Neural cell (in vitro differentiated cells): ENCODE measurements around the gene CLASP1.

ENCODE experiments used
- CTCF ChIP-seq: fragments of 450-650 bp; IDR thresholded peaks from 2 replicates; pipeline ENCODE4 v1.5.1; 2014; ENCODE audit warnings: antibody characterized with exemption, mild to moderate bottlenecking, moderate library complexity; ENCODE audit not compliant: poor library complexity, severe bottlenecking
- EP300 ChIP-seq: fragments of 450-650 bp; conservative IDR thresholded peaks from 2 replicates; pipeline ENCODE4 v1.6.1; 2014; ENCODE audit warnings: antibody characterized with exemption, mild to moderate bottlenecking, moderate library complexity; ENCODE audit not compliant: poor library complexity, severe bottlenecking
- EZH2 ChIP-seq: fragments of 200-600, 300-800 bp; shearing (Covaris generic), sonication (generic); IDR thresholded peaks from 2 replicates; pipeline ENCODE4 v1.6.1; 2014; ENCODE audit warnings: antibody characterized with exemption, low read length, borderline replicate concordance, mild to moderate bottlenecking; ENCODE audit not compliant: insufficient read depth, poor library complexity, severe bottlenecking
- MXI1 ChIP-seq: fragments of 450-650 bp; conservative IDR thresholded peaks from 2 replicates; pipeline ENCODE4 v1.6.1; 2014; ENCODE audit warnings: antibody characterized with exemption, mild to moderate bottlenecking; ENCODE audit not compliant: poor library complexity, severe bottlenecking
- POLR2AphosphoS5 ChIP-seq: IDR thresholded peaks from 2 replicates; pipeline ENCODE4 v1.6.1; 2012
- REST ChIP-seq: IDR thresholded peaks from 2 replicates; pipeline ENCODE4 v1.6.1; 2012; ENCODE audit warnings: borderline replicate concordance
- TAF1 ChIP-seq: IDR thresholded peaks from 2 replicates; pipeline ENCODE4 v1.6.1; 2012; ENCODE audit warnings: low read depth

GRCh38 chr2:121356058-121356640, 293.1 kb downstream of the CLASP1 start:
- TF ChIP-seq CTCF (peak; percentile 72), EZH2 (no peak), MXI1 (no peak), REST (no peak), POLR2AphosphoS5 (no peak), TAF1 (no peak), EP300 (no peak)
